Measurements from ENCODE around the gene CADPS. TPM values are rescaled to one million over a fixed set of nuclear protein-coding genes. Genes with fewer than 3 reads are reported as not detected.

Gene CADPS
- total and polyA plus RNA-seq, 2 of the 4 experiments (the other 2 are of a cell fraction): not detected

GRCh38 chr3:62621925-62622324 lies 253.3 kb downstream of the CADPS start:
- H2BK20ac ChIP-seq (ENCODE audit: low read depth, low read length): no peak overlapping the region
- POLR2A ChIA-PET (ENCODE audit: unreplicated experiment): no interaction called here
- no peak overlapping the region for H2AFZ ChIP-seq (replicated peaks; ENCODE audit: low read length, poor library complexity)
- H4K91ac ChIP-seq (ENCODE audit: insufficient read depth, low read depth, low read length): no peak overlapping the region
- no peaks in the 10 kb centered on the region for H4K20me1 ChIP-seq (ENCODE audit: insufficient read depth, low read length)
- H2BK120ac ChIP-seq (ENCODE audit: low read depth, low read length): no peak overlapping the region
- H3K4me3 ChIP-seq (ENCODE audit: insufficient read depth, low read depth, low read length): no peak overlapping the region
- H3K9me3 ChIP-seq (ENCODE audit: control insufficient read depth, insufficient read depth, low read length): no peaks in the 10 kb centered on the region
- H3K23ac ChIP-seq (ENCODE audit: low read depth, low read length): no peak overlapping the region
- H4K5ac ChIP-seq (ENCODE audit: low read depth, low read length): no peak overlapping the region
- DNase-seq (no peak), ATAC-seq (ENCODE audit: low read depth) (no peak)
- no peak overlapping the region for H2AK5ac ChIP-seq (ENCODE audit: low read depth, low read length)
- H3K79me1 ChIP-seq (ENCODE audit: low read depth in 1 of 2, low read length in 2 of 2): no peaks in the 10 kb centered on the region
- dilution Hi-C loops (cut with HindIII; ENCODE audit: low sequenced_read_pairs, unreplicated experiment) (no loop called here), in situ Hi-C loops (cut with MboI; ENCODE audit: low sequenced_read_pairs) (loop anchor here (5.0 to 25.0 kb wide), 4 partner anchors 610 to 1365 kb away; partner anchors contain the start of gene C3orf49), intact Hi-C loops (cut with micrococcal nuclease) (loop anchor here (1.0 to 10.0 kb wide), 4 partner anchors 611 to 1373 kb away; no protein-coding TSS in a partner anchor)
- TF ChIP-seq MXI1 (IDR thresholded peaks at IDR 0.05; ENCODE audit: borderline replicate concordance, low read depth, low read length): no peak
- H2BK15ac ChIP-seq (ENCODE audit: low read depth, low read length): no peak overlapping the region
- H3K36me3 ChIP-seq (ENCODE audit: control insufficient read depth, insufficient read depth, low read length): no peaks in the 10 kb centered on the region
- WGBS, 2 experiments (ENCODE audit: extremely low coverage in 2 of 2, insufficient read length in 1 of 2): 50% methylated on average over 1 of the region's 6 CpGs; no CpG with 5 or more reads in 1 of the 2 experiments
- H3K18ac ChIP-seq (ENCODE audit: low read depth, low read length): no peak overlapping the region
- no peak overlapping the region for H2AK9ac ChIP-seq (replicated peaks; ENCODE audit: low read depth, low read length, poor library complexity)
- H3K4ac ChIP-seq (ENCODE audit: low read depth, low read length): no peak overlapping the region
- no peak overlapping the region for H3K4me2 ChIP-seq (ENCODE audit: low read depth, low read length)
- no TSS peak for BruUV-seq (replicated peaks)
- H4K8ac ChIP-seq (ENCODE audit: low read depth in 2 of 2, low read length in 2 of 2): no peak overlapping the region
- no peak overlapping the region for H2BK5ac ChIP-seq (ENCODE audit: low read depth, low read length, poor library complexity, severe bottlenecking)
- no peak overlapping the region for H3K14ac ChIP-seq (replicated peaks; ENCODE audit: low read depth, low read length)
- CTCF ChIA-PET: interaction anchor here (0.6 to 1.4 kb wide), 5 partner anchors 8 to 713 kb away, joined by 3 to 5 read pairs (median 3); no protein-coding TSS in a partner anchor
- H3K27me3 ChIP-seq (ENCODE audit: control insufficient read depth, insufficient read depth, low read length): peaks cover 15% of the 10 kb centered on the region
- no peaks in the 10 kb centered on the region for H3K4me1 ChIP-seq (ENCODE audit: control insufficient read depth, insufficient read depth, low read length)
- H3K9ac ChIP-seq (ENCODE audit: low read depth, low read length): no peak overlapping the region
- no peak overlapping the region for H3K27ac ChIP-seq (ENCODE audit: insufficient read depth, low read length)
- H3K9me1 ChIP-seq (ENCODE audit: insufficient read depth, low read length): no peaks in the 10 kb centered on the region
- no peak overlapping the region for H3K56ac ChIP-seq (ENCODE audit: extremely low read depth, insufficient read depth, low read length)
